GM21526 (cell line): ENCODE measurements around the gene RPL41.
A peak's percentile ranks its signal among the peaks of the same experiment; 100 is the strongest.
"Not testable (repeated sequence)": the region's sequence is repeated elsewhere in the genome, so short reads cannot be mapped to it uniquely, and the experiment has no call there.

Source experiments
- ATAC-seq: cut with Tn5 transposase; IDR thresholded peaks from one replicate; pipeline ENCODE4 v1.9.1; 2021; ENCODE audit warnings: moderate library complexity; ENCODE audit not compliant: unreplicated experiment, low FRiP score

Gene RPL41

GRCh38 chr12:56116267-56117081, at the start of gene RPL41:
Gene RPL41 (plus strand): TSS chr12:56116633.
- peak; percentile 34 for ATAC-seq

- ATAC-seq = no peak
These were observed 44.8 kb upstream of the RPL41 start for GRCh38 chr12:56071648-56072047.

- no peak for ATAC-seq
These were observed 42.0 kb upstream of the RPL41 start for GRCh38 chr12:56074396-56074795.

GRCh38 chr12:56077966-56078365, 38.5 kb upstream of the RPL41 start:
- not testable (repeated sequence) for ATAC-seq

- ATAC-seq = no peak
These were observed 38.0 kb upstream of the RPL41 start for GRCh38 chr12:56078427-56078826.

DNA sequence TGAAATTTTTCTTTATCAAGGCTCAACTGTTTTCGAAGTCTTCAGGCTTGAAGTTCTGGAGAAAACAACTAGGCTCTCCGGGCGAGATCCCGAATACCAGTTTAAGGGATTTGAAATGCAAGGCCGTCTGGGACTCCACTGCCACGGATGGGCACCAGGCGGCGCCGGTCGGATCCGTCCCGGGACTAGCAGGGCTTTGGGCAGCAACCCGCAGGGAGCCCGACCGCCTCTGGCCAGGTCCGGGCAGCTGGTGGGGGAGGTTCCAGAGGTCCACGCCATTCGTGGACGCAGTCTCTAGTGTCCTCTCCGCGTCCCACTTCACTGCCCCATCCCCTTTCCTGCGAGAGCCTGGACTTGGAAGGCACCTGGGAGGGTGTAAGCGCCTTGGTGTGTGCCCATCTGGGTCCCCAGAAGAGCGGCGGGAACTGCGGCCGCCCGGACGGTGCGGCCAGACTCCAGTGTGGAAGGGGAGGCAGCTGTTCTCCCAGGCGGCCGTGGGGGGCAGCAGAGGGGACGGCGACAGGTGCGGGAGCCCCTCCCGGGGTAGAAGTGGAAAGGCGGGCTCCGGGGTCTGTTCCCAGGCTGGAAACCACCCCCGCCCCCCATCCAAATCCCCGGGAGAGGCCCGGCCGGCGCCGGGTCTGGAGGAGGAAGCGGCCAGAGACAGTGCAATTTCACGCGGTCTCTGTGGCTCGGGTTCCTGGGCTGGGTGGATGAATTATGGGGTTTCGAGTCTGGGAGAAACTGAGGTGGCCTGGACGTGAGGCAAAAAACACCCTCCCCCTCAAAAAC, 37.3 kb upstream of the RPL41 start:
- no peak for ATAC-seq

- no peak for ATAC-seq
These were observed 36.5 kb upstream of the RPL41 start, which contains the start of gene ERBB3 for GRCh38 chr12:56079723-56080555. Gene ERBB3 (plus strand): TSS chr12:56080165. CDS start chr12:56080301, 136 bp downstream.

DNA sequence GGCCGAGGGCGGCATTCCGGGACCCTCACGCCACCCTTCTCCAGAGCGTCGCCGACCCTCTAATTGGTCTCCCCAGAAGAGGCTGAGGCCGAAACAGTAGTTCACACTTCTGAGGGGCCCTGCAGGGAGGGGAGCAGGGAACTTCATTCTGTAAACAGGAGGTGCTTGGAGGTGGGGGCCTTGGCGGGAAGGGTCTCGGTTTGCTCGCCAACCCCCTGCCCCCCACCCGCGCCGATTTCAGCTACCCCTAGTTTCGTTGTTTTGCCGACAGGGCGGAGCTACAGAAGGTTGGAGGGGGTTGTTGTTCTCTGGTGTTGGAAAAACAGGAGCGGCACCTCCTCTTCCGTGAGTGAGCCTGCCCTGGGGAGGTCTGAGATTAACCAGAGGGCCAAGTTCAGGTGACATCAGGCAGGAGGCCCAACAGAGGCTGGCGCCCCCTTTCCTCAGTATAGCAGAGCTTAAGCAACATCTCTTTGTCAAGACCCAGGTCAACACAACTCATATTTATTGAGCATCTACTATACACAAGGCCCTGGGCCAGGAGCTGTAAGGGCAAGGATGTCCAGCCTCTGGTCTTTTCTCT, 35.8 kb upstream of the RPL41 start:
- ATAC-seq = no peak

- no peak for ATAC-seq
These were observed 34.8 kb upstream of the RPL41 start for GRCh38 chr12:56081393-56082347.

GRCh38 chr12:56082382-56082781, 34.1 kb upstream of the RPL41 start:
- no peak for ATAC-seq

- no peak for ATAC-seq
These were observed 33.5 kb upstream of the RPL41 start for GRCh38 chr12:56082967-56083366.

GRCh38 chr12:56084958-56085543, 31.4 kb upstream of the RPL41 start:
- ATAC-seq = no peak

DNA sequence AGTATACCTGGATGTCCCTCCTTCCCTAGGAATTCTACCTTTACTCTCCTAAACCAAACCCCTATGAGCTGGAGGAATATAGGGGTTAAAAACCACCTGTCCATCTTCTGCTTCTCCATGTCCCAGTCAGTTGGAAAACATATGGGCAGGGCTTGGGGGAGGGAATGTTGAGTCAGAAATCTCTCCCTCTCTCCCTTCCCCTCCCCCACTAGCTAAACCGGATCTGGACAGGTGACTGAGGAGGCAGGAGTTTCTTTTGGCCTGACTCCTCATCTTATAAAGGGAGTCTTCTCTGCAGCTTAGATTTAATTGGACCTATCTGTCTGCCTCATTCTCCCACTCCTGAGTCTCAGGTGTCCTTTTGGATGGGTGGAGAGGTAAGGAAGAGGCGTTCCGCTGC, 30.3 kb upstream of the RPL41 start:
- no peak for ATAC-seq

DNA sequence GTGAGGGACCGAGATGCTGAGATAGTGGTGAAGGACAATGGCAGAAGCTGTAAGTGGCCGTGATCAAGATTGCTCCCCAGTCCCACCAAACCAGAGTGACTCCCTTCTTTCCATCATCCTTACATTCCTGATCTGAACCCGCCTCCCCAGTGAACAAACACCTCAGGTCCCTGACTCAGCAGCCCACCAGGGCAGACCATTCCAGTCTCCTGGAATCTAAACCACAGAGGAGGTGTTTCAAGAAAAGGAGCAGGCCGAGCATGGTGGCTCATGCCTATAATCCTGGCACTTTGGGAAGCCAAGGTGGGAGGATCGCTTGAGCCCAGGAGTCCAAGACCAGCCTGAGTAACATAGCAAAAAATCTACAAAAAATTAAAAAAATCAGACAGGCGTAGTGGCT, 29.8 kb upstream of the RPL41 start:
- ATAC-seq = no peak

GRCh38 chr12:56087220-56087619, 29.2 kb upstream of the RPL41 start:
- ATAC-seq = no peak

- no peak for ATAC-seq
These were observed 18.7 kb upstream of the RPL41 start for GRCh38 chr12:56097738-56098137.

GRCh38 chr12:56098592-56098991, 17.8 kb upstream of the RPL41 start:
- no peak for ATAC-seq

GRCh38 chr12:56099787-56100186, 16.6 kb upstream of the RPL41 start:
- ATAC-seq = no peak

DNA sequence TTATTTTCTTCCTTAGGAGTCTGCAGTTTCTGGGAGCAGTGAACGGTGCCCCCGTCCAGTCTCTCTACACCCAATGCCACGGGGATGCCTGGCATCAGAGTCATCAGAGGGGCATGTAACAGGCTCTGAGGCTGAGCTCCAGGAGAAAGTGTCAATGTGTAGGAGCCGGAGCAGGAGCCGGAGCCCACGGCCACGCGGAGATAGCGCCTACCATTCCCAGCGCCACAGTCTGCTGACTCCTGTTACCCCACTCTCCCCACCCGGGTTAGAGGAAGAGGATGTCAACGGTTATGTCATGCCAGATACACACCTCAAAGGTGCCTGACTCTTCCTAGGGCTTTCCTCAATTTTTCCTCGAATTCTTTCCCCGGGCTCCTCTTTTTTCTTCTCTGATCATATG, 15.4 kb upstream of the RPL41 start:
- no peak for ATAC-seq
